GM23338 (cell line): ENCODE data around the gene GRID2.

Source experiments
- CREB1 ChIP-seq: fragments of 250-450 bp; sonication (Bioruptor Pico); IDR thresholded peaks from 2 replicates; pipeline ENCODE4 v1.5.0; 2020; ENCODE audit warnings: low read depth, mild to moderate bottlenecking, moderate library complexity
- CTCF ChIP-seq, 2 experiments: fragments of 200-600 bp in 1 of 2; sonication (generic) in 1 of 2; conservative IDR thresholded peaks; 2 replicates each; pipeline versions ENCODE4 v1.5.1 to v1.6.1; 2016 to 2017; ENCODE audit warnings: antibody characterized with exemption in 2 of 2, low read depth in 2 of 2, mild to moderate bottlenecking in 2 of 2, moderate library complexity in 1 of 2
- ETS1 ChIP-seq: IDR thresholded peaks from 2 replicates; pipeline ENCODE4 v1.6.1; 2016; ENCODE audit warnings: antibody characterized with exemption
- EZH2 ChIP-seq: fragments of 200-600 bp; sonication (generic); IDR thresholded peaks from one replicate; pipeline ENCODE4 v1.8.0; 2017; ENCODE audit warnings: antibody characterized with exemption, mild to moderate bottlenecking, low read depth; ENCODE audit not compliant: unreplicated experiment
- EZH2phosphoT487 ChIP-seq: fragments of 200-600 bp; sonication (generic); IDR thresholded peaks from one replicate; pipeline ENCODE4 v1.8.1; 2018; ENCODE audit warnings: antibody characterized with exemption; ENCODE audit not compliant: unreplicated experiment
- JUNB ChIP-seq: IDR thresholded peaks from one replicate; pipeline ENCODE4 v1.6.1; 2016; ENCODE audit warnings: antibody characterized with exemption; ENCODE audit not compliant: unreplicated experiment
- NANOG ChIP-seq: IDR thresholded peaks from 2 replicates; pipeline ENCODE4 v1.6.1; 2016; ENCODE audit warnings: antibody characterized with exemption, borderline replicate concordance
- POLR2AphosphoS5 ChIP-seq: IDR thresholded peaks from 2 replicates; pipeline ENCODE4 v1.6.1; 2016; ENCODE audit warnings: antibody characterized with exemption, low read depth
- REST ChIP-seq: IDR thresholded peaks from one replicate; pipeline ENCODE4 v1.6.1; 2018; ENCODE audit warnings: antibody characterized with exemption; ENCODE audit not compliant: unreplicated experiment
- STAT1 ChIP-seq: IDR thresholded peaks from one replicate; pipeline ENCODE4 v1.6.1; 2016; ENCODE audit warnings: antibody characterized with exemption; ENCODE audit not compliant: unreplicated experiment
- ZNF331 ChIP-seq: fragments of 250-450 bp; sonication (Bioruptor Pico); IDR thresholded peaks from 2 replicates; pipeline ENCODE4 v1.5.0; 2020; ENCODE audit warnings: low read depth, mild to moderate bottlenecking, moderate library complexity
- ZNF462 ChIP-seq: fragments of 250-450 bp; sonication (Bioruptor Pico); IDR thresholded peaks from 2 replicates; pipeline ENCODE4 v1.5.0; 2020; ENCODE audit warnings: mild to moderate bottlenecking, moderate library complexity

- TF ChIP-seq CTCF (conservative IDR thresholded peaks at IDR 0.05; ENCODE audit: low read depth in 2 of 2) (no peak), ZNF331 (CRISPR knock-in tag) (no peak), REST (no peak), POLR2AphosphoS5 (no peak), EZH2 (no peak), CREB1 (CRISPR knock-in tag) (no peak), EZH2phosphoT487 (no peak), STAT1 (no peak), JUNB (no peak), NANOG (no peak), ETS1 (no peak), ZNF462 (CRISPR knock-in tag) (no peak)
Observed at GRCh38 chr4:93776386-93777080, 1472.8 kb downstream of the GRID2 start.
